Measurements from ENCODE around the gene MYH14. TPM values are rescaled to one million over a fixed set of nuclear protein-coding genes. Genes with fewer than 3 reads are reported as not detected.

Gene MYH14
- total and polyA plus RNA-seq, 2 of the 13 experiments (the other 11 are each of a cell fraction or from before 2014, with no cell fraction given): 5.5 to 5.8 TPM

GRCh38 chr19:50275577-50276368, 72.4 kb downstream of the MYH14 start (continued):
- TF ChIP-seq TCF7 (IDR thresholded peaks at IDR 0.05; ENCODE audit: low read depth) (no peak), ZBTB25 (CRISPR knock-in tag; IDR thresholded peaks at IDR 0.05) (no peak), GPN1 (CRISPR knock-in tag; IDR thresholded peaks at IDR 0.05; ENCODE audit: borderline replicate concordance) (no peak), BCL3 (CRISPR knock-in tag; IDR thresholded peaks at IDR 0.05) (no peak), ZKSCAN1 (IDR thresholded peaks at IDR 0.05; ENCODE audit: low read length) (no peak), ZNF256 (CRISPR knock-in tag; conservative IDR thresholded peaks at IDR 0.05) (no peak), GTF3A (CRISPR knock-in tag; conservative IDR thresholded peaks at IDR 0.05) (no peak), ZNF605 (CRISPR knock-in tag; IDR thresholded peaks at IDR 0.05) (peak; percentile 74), ETV6 (CRISPR knock-in tag; conservative IDR thresholded peaks at IDR 0.05) (no peak), TARDBP (CRISPR knock-in tag; IDR thresholded peaks at IDR 0.05) (no peak), ZMYM3 (CRISPR knock-in tag; IDR thresholded peaks at IDR 0.05) (peak; percentile 29; the same call in 1 of the 2 replicates), ZMAT5 (CRISPR knock-in tag; IDR thresholded peaks at IDR 0.05; ENCODE audit: borderline replicate concordance, low read depth) (no peak), CREB1 (IDR thresholded peaks at IDR 0.05) (no peak), CREB1 (CRISPR knock-in tag; IDR thresholded peaks at IDR 0.05) (no peak), ZKSCAN5 (CRISPR knock-in tag; IDR thresholded peaks at IDR 0.05) (no peak), TP53 (CRISPR knock-in tag; conservative IDR thresholded peaks at IDR 0.05) (0 out of 2 replicates have a peak, but pooled peaks have one; percentile 48), RBM22 (optimal IDR thresholded peaks at IDR 0.05; ENCODE audit: low read length) (no peak), ZBTB33 (CRISPR knock-in tag; IDR thresholded peaks at IDR 0.05) (peak; percentile 32; the same call in 1 of the 2 replicates), ZBTB39 (CRISPR knock-in tag; IDR thresholded peaks at IDR 0.05) (no peak), ZSCAN22 (CRISPR knock-in tag; IDR thresholded peaks at IDR 0.05) (no peak), KAT2B (IDR thresholded peaks at IDR 0.05; ENCODE audit: borderline replicate concordance, low read depth, low read length) (no peak), ZNF614 (CRISPR knock-in tag; IDR thresholded peaks at IDR 0.05; ENCODE audit: borderline replicate concordance) (no peak), FOXP1 (IDR thresholded peaks at IDR 0.05) (no peak), FOXP1 (CRISPR knock-in tag; IDR thresholded peaks at IDR 0.05) (no peak), PAX8 (CRISPR knock-in tag; IDR thresholded peaks at IDR 0.05; ENCODE audit: borderline replicate concordance) (no peak), SNAPC2 (CRISPR knock-in tag; IDR thresholded peaks at IDR 0.05) (no peak)
